Measurements from ENCODE around the gene TCEAL9. TPM values are rescaled to one million over a fixed set of nuclear protein-coding genes. Genes with fewer than 3 reads are reported as not detected.
A peak's percentile ranks its signal among the peaks of the same experiment; 100 is the strongest.

The TCEAL9 gene
- total RNA-seq = 1 to 10 TPM; 1.5 to 2.3 TPM

- DNase-seq (peak; percentile 5), ATAC-seq (no peak)
- POLR2A ChIA-PET = no interaction called here
- Mint-ChIP-seq H3K36me3 (ENCODE audit: low read depth) (no peaks in the 10 kb centered on the region), H3K4me3 (peak within 1 kb of the TSS; percentile 75), H3K27me3 (no peaks in the 10 kb centered on the region), H3K27ac (peak within 1 kb of the TSS; percentile 34), H3K4me1 (peaks cover 6% of the 10 kb centered on the region), H3K9me3 (ENCODE audit: low read depth) (no peaks in the 10 kb centered on the region)
- CTCF ChIA-PET = interaction anchor here (0.6 to 0.7 kb wide), 3 partner anchors 11 to 44 kb away, joined by 3 read pairs; no protein-coding TSS in a partner anchor
- intact Hi-C loops (cut with DNase I, micrococcal nuclease) = loop anchor here in 1 of 2 experiments (5.0 kb wide), 1 partner anchor 106 kb away; no protein-coding TSS in a partner anchor
These were observed at the start of gene TCEAL9 for GRCh38 chrX:103356130-103356798. TSS of gene TCEAL9 (plus strand) at chrX:103356506. CDS start at chrX:103357685, 1,179 bp downstream.

DNA sequence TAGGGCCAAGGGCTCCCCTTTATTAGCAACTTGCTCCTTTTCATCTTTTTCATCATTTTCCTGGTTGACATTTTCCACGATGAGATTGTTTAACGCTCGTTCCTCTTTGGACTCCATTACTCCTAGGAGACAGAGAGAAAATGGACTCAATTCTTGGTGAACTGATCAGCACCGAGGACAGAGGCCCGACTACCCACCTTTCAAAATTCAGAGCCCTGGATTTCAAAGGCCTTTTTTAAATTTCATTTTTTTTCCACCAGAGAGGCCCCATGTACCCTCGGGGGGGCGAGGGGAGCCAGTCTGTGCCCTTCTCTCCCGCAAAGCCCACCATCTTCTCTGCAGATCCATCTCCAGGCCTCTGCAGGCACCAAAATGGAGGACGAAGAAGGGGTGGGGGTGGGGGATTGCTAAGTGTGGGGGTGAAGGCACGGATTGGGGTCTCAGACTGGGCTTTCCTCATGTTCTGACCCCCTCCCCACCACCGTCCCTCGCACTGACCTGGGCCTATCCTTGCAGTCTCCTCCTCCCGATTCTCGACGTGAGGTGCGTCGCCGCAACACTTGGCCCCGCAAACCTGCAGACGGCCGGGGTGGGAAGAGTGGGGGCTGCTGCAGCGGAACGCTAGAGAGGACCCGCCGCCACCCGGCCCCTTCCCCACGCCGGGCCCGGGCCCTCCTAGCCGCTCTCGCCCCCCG is 46.3 kb upstream of the TCEAL9 start:
- H3K27ac Mint-ChIP-seq = no peak overlapping the region
- POLR2A ChIA-PET = no interaction called here
- peaks cover 4% of the 10 kb centered on the region for H3K4me1 Mint-ChIP-seq
- no peak for ATAC-seq
- peaks cover 7% of the 10 kb centered on the region for H3K36me3 Mint-ChIP-seq (ENCODE audit: low read depth)
- DNase-seq = no peak
- intact Hi-C loops (cut with DNase I, micrococcal nuclease) = loop anchor here (1.0 to 5.0 kb wide), 4 partner anchors 56 to 609 kb away; partner anchors contain the start of gene BEX4 (in 2 of the 2)
- no peaks in the 10 kb centered on the region for H3K27me3 Mint-ChIP-seq
- H3K4me3 Mint-ChIP-seq = peak overlapping the region; percentile 66
- CTCF ChIA-PET = no interaction called here
- no peaks in the 10 kb centered on the region for H3K9me3 Mint-ChIP-seq (ENCODE audit: low read depth)

DNA sequence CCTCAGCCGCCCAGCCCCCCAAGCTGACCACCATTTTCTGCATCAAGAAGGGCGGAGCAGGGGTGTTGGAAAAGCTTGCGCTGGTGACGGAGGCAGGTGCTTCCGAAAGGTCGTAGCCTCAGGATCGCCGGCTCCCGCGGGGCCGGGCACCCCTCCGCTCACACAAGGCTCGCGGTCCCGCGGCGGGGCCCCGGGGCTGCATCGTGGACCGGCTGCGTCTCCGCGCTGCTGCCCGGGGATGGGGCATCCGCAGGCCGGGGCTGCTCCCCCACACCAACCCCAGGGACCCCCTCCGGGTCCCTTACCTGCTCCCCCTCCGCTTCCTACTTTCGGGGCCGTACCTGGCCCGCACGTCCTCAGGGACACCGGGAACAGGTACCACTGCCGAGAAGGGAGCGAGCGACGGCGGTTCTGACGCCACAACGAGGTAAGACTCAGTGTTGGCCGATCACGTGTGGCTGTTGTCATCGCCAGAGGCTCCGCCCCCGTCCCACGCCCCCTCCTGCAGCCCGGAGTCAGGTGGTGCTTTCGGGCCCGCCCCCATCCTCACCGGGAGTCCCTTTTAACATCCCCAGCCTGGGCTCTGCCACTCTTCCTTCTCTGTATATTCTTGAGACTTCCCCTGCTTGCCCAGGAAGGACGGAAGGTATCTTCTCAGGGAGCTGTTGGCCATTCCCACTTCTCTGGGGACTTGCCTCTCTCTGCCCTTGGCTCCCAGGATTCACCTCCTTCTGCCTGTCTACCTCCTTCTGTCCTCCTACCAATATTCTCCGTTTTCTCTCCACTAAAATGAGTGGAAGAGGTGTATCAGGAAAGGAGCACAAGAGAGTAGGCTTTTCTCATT is 45.5 kb upstream of the TCEAL9 start, which contains the start of gene BEX2:
Gene BEX2 (minus strand): TSS at position 436 of the 844 bp plus-strand sequence. CDS start 1,014 bp downstream, outside the sequence.
- no peaks in the 10 kb centered on the region for H3K27me3 Mint-ChIP-seq
- intact Hi-C loops (cut with DNase I, micrococcal nuclease) = loop anchor here (1.0 to 5.0 kb wide), 4 partner anchors 56 to 608 kb away; partner anchors contain the start of gene BEX4 (in 2 of the 2)
- CTCF ChIA-PET = no interaction called here
- no peaks in the 10 kb centered on the region for H3K9me3 Mint-ChIP-seq (ENCODE audit: low read depth)
- H3K4me3 Mint-ChIP-seq = peak within 1 kb of the TSS; percentile 66
- H3K36me3 Mint-ChIP-seq (ENCODE audit: low read depth) = peaks cover 7% of the 10 kb centered on the region
- no peak within 1 kb of the TSS for H3K27ac Mint-ChIP-seq
- POLR2A ChIA-PET = no interaction called here
- ATAC-seq (peak; percentile 99), DNase-seq (peak; percentile 91)
- H3K4me1 Mint-ChIP-seq = peaks cover 4% of the 10 kb centered on the region

DNA sequence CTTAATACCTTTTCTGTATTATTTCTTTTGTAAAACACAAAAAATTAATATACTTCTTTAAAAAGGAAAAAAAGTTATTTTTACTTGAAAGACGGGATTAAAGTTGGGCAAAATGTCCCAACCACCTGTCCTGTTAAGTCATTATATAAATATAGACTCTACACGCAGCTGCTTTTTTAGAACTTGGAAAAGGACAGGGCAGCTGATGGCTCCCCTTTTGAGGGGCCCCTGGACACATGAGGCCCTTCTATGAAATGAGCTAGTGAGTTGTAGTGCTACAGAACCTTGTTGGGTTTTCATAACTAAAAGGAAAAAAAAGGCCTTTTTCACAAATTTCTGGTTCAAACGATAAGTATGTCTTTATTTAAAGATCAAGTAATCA is 44.9 kb upstream of the TCEAL9 start:
- H3K4me3 Mint-ChIP-seq = no peak overlapping the region
- POLR2A ChIA-PET = no interaction called here
- H3K27me3 Mint-ChIP-seq = no peaks in the 10 kb centered on the region
- H3K27ac Mint-ChIP-seq = no peak overlapping the region
- peaks cover 4% of the 10 kb centered on the region for H3K4me1 Mint-ChIP-seq
- CTCF ChIA-PET = interaction anchor here (0.8 kb wide), 1 partner anchor 45 kb away, joined by 3 read pairs; the partner anchor contains the start of gene TCEAL9
- peaks cover 7% of the 10 kb centered on the region for H3K36me3 Mint-ChIP-seq (ENCODE audit: low read depth)
- no peaks in the 10 kb centered on the region for H3K9me3 Mint-ChIP-seq (ENCODE audit: low read depth)
- DNase-seq (no peak), ATAC-seq (no peak)
- intact Hi-C loops (cut with DNase I, micrococcal nuclease) = loop anchor here (2.0 to 5.0 kb wide), 3 partner anchors 94 to 607 kb away; partner anchors contain the start of gene BEX4 (in 2 of the 2)

- DNase-seq (no peak), ATAC-seq (no peak)
- CTCF ChIA-PET = no interaction called here
- POLR2A ChIA-PET = no interaction called here
- intact Hi-C loops (cut with DNase I, micrococcal nuclease) = no loop called here
- Mint-ChIP-seq H3K36me3 (ENCODE audit: low read depth) (no peaks in the 10 kb centered on the region), H3K4me1 (no peaks in the 10 kb centered on the region), H3K4me3 (no peak within 1 kb of the TSS), H3K9me3 (ENCODE audit: low read depth) (no peaks in the 10 kb centered on the region), H3K27ac (no peak within 1 kb of the TSS), H3K27me3 (peaks cover 15% of the 10 kb centered on the region)
These were observed 26.3 kb upstream of the TCEAL9 start, which contains the start of gene TCEAL7 for GRCh38 chrX:103329991-103330390. TSS of gene TCEAL7 (plus strand) at chrX:103330239. CDS start at chrX:103331404, 1,165 bp downstream.

DNA sequence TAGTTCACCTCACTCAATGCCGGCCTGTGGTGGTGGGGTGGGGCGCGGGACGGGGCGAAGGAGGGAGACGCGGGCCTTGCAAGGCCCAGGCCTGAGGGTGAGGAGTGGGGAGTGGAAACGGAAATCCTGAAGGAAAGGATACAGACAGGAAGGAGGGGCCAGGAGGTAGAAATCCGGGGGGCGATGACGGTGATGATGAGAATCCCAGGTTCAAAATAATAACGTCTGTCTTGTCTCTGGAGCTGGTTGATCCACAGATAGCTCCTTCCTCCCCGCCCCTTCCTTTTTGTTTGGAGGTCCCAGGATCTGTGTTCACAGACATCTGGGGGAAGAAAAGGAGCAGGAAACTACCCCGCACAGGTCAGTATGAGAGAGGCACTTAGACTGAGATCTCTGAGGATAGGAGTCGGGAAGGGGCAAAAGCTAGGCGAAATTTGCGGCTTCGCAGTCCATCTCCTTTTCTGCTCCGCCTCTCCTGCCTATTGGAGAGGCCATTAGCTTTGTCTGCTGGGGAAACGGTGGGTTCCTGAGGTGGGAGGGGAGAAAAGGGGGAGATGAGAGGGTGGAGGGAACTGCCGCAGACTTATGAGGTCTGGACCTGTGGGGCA is 25.5 kb upstream of the TCEAL9 start:
- H3K36me3 Mint-ChIP-seq (ENCODE audit: low read depth) = no peaks in the 10 kb centered on the region
- H3K27me3 Mint-ChIP-seq = peaks cover 15% of the 10 kb centered on the region
- no peak overlapping the region for H3K27ac Mint-ChIP-seq
- POLR2A ChIA-PET = no interaction called here
- DNase-seq = no peak
- no peaks in the 10 kb centered on the region for H3K9me3 Mint-ChIP-seq (ENCODE audit: low read depth)
- intact Hi-C loops (cut with DNase I, micrococcal nuclease) = no loop called here
- CTCF ChIA-PET = no interaction called here
- no peaks in the 10 kb centered on the region for H3K4me1 Mint-ChIP-seq
- no peak overlapping the region for H3K4me3 Mint-ChIP-seq
- no peak for ATAC-seq

DNA sequence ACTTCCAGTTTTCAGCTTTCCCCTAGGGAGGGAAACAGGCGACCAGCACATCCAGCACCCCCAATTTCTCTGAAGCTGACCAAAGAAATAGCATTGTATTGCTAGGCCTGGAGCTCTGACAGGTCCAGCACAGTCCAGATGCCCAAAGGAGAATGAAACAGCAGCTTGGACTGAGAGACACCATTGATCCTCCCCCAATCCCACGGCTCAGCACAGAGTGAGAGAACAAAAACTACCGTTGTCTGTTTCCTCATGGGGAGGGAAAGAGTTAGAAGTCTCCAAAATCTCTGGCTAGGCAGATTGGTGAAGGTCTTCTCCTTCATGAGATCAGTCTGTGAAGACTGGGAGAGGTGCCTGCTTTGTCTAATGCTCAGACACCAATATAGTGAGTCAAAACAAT is 17.6 kb upstream of the TCEAL9 start:
- no peaks in the 10 kb centered on the region for H3K9me3 Mint-ChIP-seq (ENCODE audit: low read depth)
- no peaks in the 10 kb centered on the region for H3K36me3 Mint-ChIP-seq (ENCODE audit: low read depth)
- H3K27me3 Mint-ChIP-seq = no peaks in the 10 kb centered on the region

GRCh38 chrX:103343105-103343504 is 13.2 kb upstream of the TCEAL9 start:
- DNase-seq (peak; percentile 56), ATAC-seq (peak; percentile 53)
- Mint-ChIP-seq H3K4me3 (no peak overlapping the region), H3K27ac (no peak overlapping the region), H3K36me3 (ENCODE audit: low read depth) (no peaks in the 10 kb centered on the region), H3K27me3 (no peaks in the 10 kb centered on the region), H3K4me1 (no peaks in the 10 kb centered on the region), H3K9me3 (ENCODE audit: low read depth) (no peaks in the 10 kb centered on the region)
- ChIA-PET POLR2A (no interaction called here), CTCF (interaction anchor here (0.8 to 4.2 kb wide), 3 partner anchors 119 to 125 kb away, joined by 3 to 28 read pairs (median 3); no protein-coding TSS in a partner anchor)
- intact Hi-C loops (cut with DNase I, micrococcal nuclease) = loop anchor here (1.0 kb wide), 1 partner anchor 121 kb away; no protein-coding TSS in a partner anchor

More for the DNA sequence above, 17.6 kb upstream of the TCEAL9 start:
- POLR2A ChIA-PET = interaction anchor here (0.7 kb wide), 1 partner anchor 71 kb away, joined by 3 read pairs; no protein-coding TSS in a partner anchor
- CTCF ChIA-PET = no interaction called here
- intact Hi-C loops (cut with DNase I, micrococcal nuclease) = no loop called here
- DNase-seq = no peak
- Mint-ChIP-seq H3K27ac (no peak overlapping the region), H3K4me1 (no peaks in the 10 kb centered on the region), H3K4me3 (no peak overlapping the region)
- no peak for ATAC-seq

GRCh38 chrX:103344606-103345005 is 11.7 kb upstream of the TCEAL9 start:
- H3K4me3 Mint-ChIP-seq = no peak overlapping the region
- H3K27me3 Mint-ChIP-seq = no peaks in the 10 kb centered on the region
- ChIA-PET CTCF (no interaction called here), POLR2A (no interaction called here)
- ATAC-seq (no peak), DNase-seq (no peak)
- H3K9me3 Mint-ChIP-seq (ENCODE audit: low read depth) = no peaks in the 10 kb centered on the region
- H3K36me3 Mint-ChIP-seq (ENCODE audit: low read depth) = no peaks in the 10 kb centered on the region
- intact Hi-C loops (cut with DNase I, micrococcal nuclease) = no loop called here
- no peaks in the 10 kb centered on the region for H3K4me1 Mint-ChIP-seq
- H3K27ac Mint-ChIP-seq = no peak overlapping the region

- ATAC-seq (no peak), DNase-seq (no peak)
- Mint-ChIP-seq H3K4me3 (no peak overlapping the region), H3K27me3 (no peaks in the 10 kb centered on the region), H3K36me3 (ENCODE audit: low read depth) (no peaks in the 10 kb centered on the region), H3K9me3 (ENCODE audit: low read depth) (no peaks in the 10 kb centered on the region), H3K27ac (no peak overlapping the region), H3K4me1 (no peaks in the 10 kb centered on the region)
- CTCF ChIA-PET = no interaction called here
- POLR2A ChIA-PET = no interaction called here
- intact Hi-C loops (cut with DNase I, micrococcal nuclease) = no loop called here
These were observed 8.5 kb upstream of the TCEAL9 start for GRCh38 chrX:103347682-103348397.

Data from activated CD4-positive, alpha-beta T cell treated with anti-CD3 and anti-CD28 coated beads for 36 hours (primary cell).